GM18505 (cell line): Measurements from ENCODE around the gene EXOC6B.

Experiments
- ATAC-seq: cut with Tn5 transposase; IDR thresholded peaks from one replicate; pipeline ENCODE4 v1.9.1; 2021; ENCODE audit not compliant: unreplicated experiment
- POLR2A ChIP-seq: IDR thresholded peaks from 4 replicates; pipeline ENCODE4 v1.6.1; 2011; ENCODE audit warnings: borderline replicate concordance; ENCODE audit not compliant: insufficient read depth, insufficient read length; ENCODE audit errors: extremely low read depth

EXOC6B gene

DNA sequence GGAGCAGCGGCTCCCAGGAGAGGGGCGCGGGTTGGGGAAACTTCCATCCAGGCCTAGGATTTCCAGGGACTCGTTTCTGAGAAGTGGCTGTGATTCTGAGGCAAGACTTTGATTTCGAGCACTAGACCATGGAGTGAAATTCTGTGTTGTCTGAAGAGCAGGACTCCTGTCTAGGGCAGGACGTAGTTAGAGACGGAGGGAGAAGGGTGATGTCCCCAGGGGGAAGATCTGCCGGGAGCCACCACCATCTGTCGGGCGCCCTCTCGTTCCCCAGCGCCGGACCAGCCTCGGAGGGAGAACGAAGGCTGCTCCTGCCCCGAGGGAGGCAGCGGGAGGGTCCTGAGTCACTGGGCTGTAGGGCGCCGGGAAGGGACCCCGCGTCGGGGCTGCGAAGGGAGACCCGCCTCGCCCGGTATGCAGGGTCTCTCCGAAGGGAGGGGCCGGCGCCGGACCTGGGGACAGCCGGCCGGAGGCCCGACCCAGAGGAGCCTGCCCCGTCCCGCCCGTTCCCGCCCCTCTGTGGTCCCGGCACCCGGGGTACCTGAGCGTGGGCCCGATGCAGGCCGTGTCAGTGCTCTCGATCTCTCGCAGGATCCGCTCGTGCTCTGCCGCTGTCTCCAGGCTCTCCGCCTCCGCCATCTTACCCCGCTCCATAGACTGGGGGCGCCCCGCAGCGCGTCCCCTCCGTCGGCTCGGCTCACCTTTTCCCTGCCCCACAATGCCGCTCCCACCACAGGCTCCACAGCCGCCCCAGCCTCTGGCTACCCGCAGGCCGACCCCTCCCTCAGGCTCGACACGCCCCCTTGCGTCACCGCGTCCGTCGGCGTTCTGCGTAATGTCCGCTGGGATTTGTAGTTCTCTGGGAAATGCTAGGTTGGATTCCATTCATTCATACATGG, at the start of gene EXOC6B:
Gene EXOC6B (minus strand): TSS at position 777 of the 899 bp plus-strand sequence.
- TF ChIP-seq POLR2A: no peak
- peak; percentile 95 for ATAC-seq

DNA sequence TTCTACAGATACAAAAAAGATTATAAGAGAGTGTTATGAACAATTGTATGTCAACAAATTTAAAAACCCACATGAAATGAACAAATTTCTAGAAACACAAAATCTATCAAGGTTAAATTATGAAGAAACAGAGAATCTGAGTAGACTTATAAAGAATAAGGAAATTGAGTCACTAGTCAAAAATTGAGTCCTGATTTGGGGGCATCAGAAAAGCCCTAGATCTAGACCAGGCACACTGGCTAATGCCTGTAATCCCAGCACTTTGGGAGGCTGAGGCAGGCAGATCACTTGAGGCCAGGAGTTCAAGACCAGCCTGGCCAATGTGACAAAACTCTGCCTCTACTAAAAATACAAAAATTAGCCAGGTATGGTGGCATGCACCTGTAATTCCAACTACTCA, 46.0 kb upstream of the EXOC6B start:
- no peak for ATAC-seq
- no peak for TF ChIP-seq POLR2A

DNA sequence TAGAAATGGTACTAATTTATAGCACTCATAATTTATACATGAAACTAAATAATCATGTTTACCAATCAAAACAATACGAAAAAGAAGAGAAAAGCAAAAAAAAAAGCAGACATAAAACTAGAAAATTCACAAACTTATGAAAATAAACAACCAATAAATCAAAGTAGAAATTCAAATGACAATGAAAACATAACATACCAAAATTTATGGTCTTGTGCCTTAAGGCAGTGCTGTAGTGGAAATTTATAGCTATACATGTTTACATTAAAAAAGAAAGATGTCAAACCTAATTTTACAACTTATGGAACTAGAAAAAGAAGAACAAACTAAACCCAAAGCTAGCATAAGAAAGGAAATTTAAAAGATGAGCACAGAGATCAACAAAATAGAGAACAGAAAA, 45.2 kb upstream of the EXOC6B start:
- ATAC-seq: no peak

DNA sequence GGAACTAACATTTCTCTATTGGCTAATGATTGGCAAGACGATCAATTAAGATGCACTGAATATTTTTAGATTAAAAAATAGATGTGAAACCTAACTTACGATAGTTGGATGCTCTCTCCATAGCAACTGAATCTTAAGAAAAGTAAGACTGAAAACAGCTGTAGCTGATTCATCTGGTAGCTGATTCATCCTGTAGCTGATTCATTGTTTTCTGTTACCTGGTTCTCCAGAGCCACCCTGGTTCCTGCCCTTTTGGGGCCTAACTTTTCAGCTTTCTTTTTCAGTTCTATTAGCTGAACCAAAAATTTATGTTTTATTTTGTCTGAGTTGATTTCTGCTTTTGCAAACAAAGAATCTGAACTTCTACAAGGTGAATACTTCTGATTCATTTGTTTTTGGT, 38.7 kb upstream of the EXOC6B start:
- TF ChIP-seq POLR2A: no peak
- ATAC-seq: peak; percentile 67

More for the DNA sequence above, 45.2 kb upstream of the EXOC6B start:
- no peak for TF ChIP-seq POLR2A

DNA sequence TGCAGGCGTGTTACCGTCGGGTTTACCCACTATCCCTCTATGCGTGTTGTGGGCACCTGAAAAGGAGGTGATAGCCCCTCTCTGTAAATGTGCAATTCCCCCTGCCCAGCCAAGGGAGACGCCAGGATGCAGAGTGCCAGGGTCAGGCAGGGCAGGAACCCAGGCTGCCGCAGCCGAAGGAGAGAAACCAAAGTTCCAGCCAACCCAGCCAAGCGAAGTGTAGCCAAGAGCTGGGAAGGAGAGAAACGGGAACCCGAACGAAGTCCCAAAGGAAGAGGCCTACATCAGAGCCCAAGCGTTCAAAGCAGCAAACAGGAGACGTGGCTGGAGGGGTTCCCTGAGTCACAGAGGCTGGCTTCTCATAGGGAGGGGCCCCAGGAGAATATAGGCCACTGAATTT, 37.2 kb upstream of the EXOC6B start:
- no peak for ATAC-seq
- no peak for TF ChIP-seq POLR2A

DNA sequence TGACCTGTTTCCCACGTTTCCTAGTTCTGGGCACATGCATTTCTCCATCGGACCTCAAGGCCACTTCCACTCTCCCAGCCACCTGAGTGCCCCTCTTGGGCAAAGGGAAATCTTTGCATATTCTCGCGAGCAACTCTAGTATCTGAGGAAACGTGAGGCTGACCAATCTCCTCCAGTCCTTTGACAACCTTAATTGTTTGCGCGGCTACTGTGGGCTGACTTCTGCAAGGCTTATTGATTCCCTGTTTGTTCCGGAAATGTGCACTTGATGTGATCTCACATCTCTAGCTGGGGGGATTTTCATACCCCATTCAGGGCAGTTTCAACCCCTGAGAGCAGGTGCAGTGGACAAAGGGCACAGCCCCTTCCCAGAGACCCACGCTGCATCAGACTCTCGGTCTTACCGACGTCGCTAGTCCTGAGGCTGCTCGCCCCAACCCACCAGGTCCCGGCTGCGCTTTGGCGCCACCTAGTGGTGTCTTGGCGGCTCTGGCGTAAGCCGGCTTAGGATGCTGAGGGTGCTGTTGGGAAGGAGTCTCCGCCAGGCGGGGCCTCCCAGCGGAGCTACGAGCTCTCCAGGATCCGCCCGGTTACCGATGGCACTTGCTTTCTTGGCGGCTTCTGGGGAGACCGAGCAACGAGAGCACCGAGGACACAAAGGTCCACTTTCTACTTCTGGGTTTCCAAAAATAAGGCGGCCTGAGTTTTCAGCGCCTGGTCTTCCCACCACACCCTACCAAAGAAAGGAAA, 36.6 kb upstream of the EXOC6B start:
- ATAC-seq: peak; percentile 87
- TF ChIP-seq POLR2A: no peak

DNA sequence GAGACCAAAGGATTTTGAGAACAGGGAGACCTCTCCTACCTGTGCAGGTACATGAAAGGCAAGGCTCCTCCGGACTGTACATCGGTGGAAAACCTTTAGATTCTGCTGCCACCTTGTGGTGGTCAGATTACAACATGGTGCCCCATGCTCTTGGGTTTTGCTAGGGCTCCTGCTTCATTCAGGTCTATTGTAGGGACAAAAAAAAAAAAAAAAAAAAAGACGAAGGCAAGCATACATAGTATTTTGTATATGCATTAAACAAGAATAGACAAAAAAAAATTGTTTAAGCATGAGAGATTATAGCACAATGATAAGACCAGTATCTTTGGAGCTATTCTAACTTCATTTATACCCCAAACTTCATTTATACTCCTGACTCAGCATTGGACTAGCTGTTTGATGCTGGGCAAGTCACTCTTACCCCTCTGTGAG, 34.0 kb upstream of the EXOC6B start:
- ATAC-seq: no peak
- no peak for TF ChIP-seq POLR2A

DNA sequence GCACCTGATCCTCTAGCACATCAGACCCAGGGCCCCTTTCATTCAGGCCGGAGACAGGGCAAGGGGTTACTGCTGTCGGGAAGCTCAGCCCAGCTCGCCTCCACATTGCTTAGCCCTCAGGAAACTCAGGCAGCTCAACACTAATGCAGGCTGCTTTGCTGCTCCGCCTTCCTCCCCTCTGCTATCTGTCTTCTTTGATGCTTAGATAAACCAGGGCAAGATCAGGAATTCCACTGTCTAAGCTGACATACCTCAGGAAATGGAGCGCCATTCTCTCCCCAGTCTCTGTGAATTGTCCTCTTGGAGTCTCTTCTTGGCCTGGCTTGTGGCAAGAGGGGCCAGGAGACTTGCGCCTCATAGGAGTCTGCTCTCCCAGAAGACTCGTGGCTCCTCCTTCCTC, 25.5 kb upstream of the EXOC6B start:
- TF ChIP-seq POLR2A: no peak
- no peak for ATAC-seq

DNA sequence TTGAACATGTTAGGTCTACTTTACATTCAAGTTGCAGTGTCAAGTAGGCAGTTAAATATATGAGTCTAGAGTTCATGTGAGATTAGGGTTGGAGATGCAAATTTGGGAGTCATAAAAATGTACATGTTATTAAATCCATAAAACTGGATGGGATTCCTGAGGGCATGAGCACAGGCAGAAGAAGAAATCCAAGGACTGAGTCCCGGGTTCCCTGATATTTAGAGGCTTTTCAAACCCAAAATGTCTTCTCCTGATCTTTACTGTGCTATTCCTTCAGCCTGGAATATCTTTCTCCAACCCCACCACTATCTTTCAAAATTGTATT, 23.3 kb upstream of the EXOC6B start:
- ATAC-seq: no peak
- no peak for TF ChIP-seq POLR2A

DNA sequence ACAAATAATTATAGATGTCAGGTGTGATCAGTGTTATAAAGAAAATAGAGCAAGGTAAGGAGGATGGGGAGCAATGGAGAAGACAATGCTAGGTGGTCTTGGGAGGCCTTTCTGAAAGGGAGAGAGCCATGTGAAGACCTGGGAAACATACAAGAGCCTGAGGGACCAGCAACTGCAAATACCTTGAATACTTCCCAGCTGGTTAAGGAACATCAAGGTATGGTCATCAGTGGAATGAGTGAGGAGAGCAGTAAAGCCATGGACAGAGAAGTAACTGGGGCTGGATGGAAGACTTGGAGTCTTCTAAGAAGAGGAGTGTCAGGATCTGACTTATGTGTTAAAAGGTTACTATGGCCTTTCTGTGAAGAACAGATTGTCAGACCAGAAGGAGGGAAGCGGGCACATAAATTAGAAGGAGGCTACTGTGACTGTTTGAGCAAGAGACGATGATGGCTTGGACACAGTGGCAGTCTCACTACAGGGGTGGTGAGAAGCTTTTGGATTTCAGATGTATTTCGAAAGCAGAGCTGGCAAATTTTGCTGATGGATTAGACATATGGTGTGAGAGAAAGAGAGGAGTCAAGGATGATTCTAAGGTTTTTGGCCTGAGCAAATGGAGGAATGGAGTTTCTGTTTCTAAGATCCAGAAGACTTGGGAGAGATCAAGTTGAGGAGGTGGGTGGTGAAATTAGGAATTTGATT, 22.8 kb upstream of the EXOC6B start:
- no peak for ATAC-seq
- TF ChIP-seq POLR2A: no peak

DNA sequence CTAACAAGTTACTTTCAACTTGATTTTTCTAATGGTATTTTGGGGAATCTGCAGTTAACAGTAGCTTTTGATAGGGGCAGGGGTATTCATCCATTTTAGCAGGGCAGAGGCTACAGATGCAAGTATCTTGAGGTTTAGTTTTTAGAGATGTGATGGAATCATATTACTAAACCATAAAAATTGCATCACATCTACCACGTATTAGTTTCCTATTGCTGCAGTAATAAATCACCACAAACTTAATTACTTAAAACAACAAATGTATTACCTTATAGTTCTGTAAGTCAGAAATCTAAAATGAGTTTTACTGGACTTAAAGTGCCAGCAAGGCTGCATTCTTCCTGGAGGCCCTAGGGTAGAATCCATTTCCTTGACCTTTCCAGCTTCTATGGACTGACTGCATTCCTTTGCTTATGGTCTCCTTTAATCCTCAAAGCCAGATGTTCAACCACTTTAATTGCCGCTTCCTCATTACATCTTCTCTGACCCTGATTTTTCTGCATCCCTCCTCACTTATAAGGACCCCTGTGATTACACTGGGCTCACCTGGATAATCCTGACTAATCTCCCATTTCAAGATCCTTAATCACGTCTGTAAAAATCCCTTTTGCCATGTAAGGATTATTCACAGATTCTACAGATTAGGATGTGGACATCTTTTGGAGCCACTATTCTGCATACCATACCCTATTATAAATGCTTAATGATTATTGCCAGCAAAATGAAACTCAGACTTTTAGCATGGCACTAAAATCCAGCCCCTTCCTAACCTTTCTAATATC, 21.9 kb upstream of the EXOC6B start:
- ATAC-seq: no peak

DNA sequence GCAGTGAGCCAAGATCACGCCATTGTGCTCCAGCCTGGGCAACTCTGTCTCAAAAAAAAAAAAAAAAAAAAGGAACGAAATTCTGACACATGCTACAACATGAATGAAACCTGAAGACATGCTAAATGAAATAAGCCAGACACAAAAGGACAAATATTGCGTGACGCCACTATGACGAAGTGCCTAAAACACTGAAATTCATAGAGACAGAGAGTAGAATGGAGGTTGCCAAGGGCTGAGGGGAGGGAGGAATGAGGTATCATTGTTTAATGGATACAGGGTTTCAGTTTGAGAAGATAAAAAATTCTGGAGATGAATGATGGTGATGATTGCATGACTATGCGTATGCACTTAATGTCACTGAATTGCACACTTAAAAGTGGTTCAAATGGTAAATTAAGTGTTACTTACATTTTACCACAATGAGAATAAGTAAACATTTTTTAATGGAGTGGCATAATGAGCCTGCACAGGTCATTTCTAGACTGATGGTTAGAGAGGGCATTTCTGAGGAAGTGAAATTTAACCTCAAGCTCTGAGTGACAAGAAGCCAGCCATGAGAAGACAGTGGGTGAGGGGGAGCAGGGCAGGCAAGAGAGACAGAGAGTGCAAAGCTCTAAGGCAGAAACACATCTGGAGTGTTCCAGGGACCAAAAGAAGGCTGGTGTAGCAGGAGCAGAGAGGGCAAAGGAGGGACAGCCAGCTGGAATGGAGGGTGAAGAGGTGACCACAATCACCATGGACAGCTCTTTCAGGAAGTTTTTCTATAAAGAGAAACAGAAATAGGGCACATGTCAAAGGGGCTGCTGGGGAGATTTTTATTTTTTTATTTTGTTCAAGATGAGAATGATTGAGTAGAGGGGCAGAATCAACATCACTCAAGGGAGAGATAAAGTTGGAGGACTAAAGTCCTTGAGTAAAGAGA, 20.6 kb upstream of the EXOC6B start:
- ATAC-seq: peak; percentile 98
- no peak for TF ChIP-seq POLR2A

More for the DNA sequence above, 21.9 kb upstream of the EXOC6B start:
- TF ChIP-seq POLR2A: no peak
